ACC112 (cell line): Measurements from ENCODE around the gene GREM1.
A peak's percentile ranks its signal among the peaks of the same experiment; 100 is the strongest.

ENCODE experiments used
- H2AFZ ChIP-seq: fragments of 200-600 bp; sonication (generic); one replicate; pipeline ENCODE4 v1.6.0; 2017; ENCODE audit warnings: antibody characterized with exemption, low read length; ENCODE audit not compliant: unreplicated experiment
- H3K27ac ChIP-seq: fragments of 200-600 bp; sonication (generic); 2 replicates; pipeline ENCODE4 v1.5.1; 2014; ENCODE audit warnings: low read depth, mild to moderate bottlenecking, antibody characterized with exemption, low read length, moderate library complexity
- H3K27me3 ChIP-seq: fragments of 200-600 bp; sonication (generic); 2 replicates; pipeline ENCODE4 v1.6.1; 2014; ENCODE audit warnings: mild to moderate bottlenecking, antibody characterized with exemption, low read length, moderate library complexity, mixed read lengths; ENCODE audit not compliant: insufficient read depth
- H3K36me3 ChIP-seq: fragments of 200-600 bp; sonication (generic); 2 replicates; pipeline ENCODE4 v1.6.1; 2016; ENCODE audit warnings: mild to moderate bottlenecking, antibody characterized with exemption, low read length, moderate library complexity, mixed read lengths; ENCODE audit not compliant: insufficient read depth
- H3K4me1 ChIP-seq: fragments of 200-600 bp; sonication (generic); one replicate; pipeline ENCODE4 v1.6.1; 2016; ENCODE audit warnings: low read length, mixed read lengths; ENCODE audit not compliant: insufficient read depth, unreplicated experiment, control insufficient read depth
- H3K4me3 ChIP-seq: fragments of 200-600 bp; sonication (generic); 2 replicates; pipeline ENCODE4 v1.5.1; 2014; ENCODE audit warnings: mild to moderate bottlenecking, low read depth, low read length
- H3K79me2 ChIP-seq: fragments of 200-600 bp; sonication (generic); one replicate; pipeline ENCODE4 v1.6.0; 2016; ENCODE audit warnings: low read length; ENCODE audit not compliant: control insufficient read depth, unreplicated experiment, insufficient read depth

Gene GREM1

GRCh38 chr15:32717426-32718226, at the start of gene GREM1:
Gene GREM1 (plus strand): TSS chr15:32718004. CDS start chr15:32730691, 12,687 bp downstream.
- Histone ChIP-seq H3K27me3 (no peaks in the 10 kb centered on the region), H3K27ac (peak within 1 kb of the TSS; percentile 60), H3K4me3 (peak within 1 kb of the TSS; percentile 98), H3K4me1 (peaks cover 34% of the 10 kb centered on the region), H3K79me2 (peaks cover 57% of the 10 kb centered on the region), H2AFZ (peak within 1 kb of the TSS; percentile 67), H3K36me3 (peaks cover 29% of the 10 kb centered on the region; the same call in 1 of the 2 replicates)

GRCh38 chr15:32668942-32669341, 48.9 kb upstream of the GREM1 start:
- no peaks in the 10 kb centered on the region for H3K36me3 ChIP-seq
- H2AFZ ChIP-seq, result no peak overlapping the region
- no peaks in the 10 kb centered on the region for H3K27me3 ChIP-seq
- no peak overlapping the region for H3K4me3 ChIP-seq
- no peaks in the 10 kb centered on the region for H3K79me2 ChIP-seq
- no peak overlapping the region for H3K27ac ChIP-seq
- H3K4me1 ChIP-seq, result peaks cover 17% of the 10 kb centered on the region

GRCh38 chr15:32669896-32670611, 47.8 kb upstream of the GREM1 start:
- no peaks in the 10 kb centered on the region for H3K36me3 ChIP-seq
- no peaks in the 10 kb centered on the region for H3K79me2 ChIP-seq
- peak overlapping the region; percentile 8 for H3K4me3 ChIP-seq
- H3K27ac ChIP-seq, result peak overlapping the region; percentile 66
- peaks cover 17% of the 10 kb centered on the region for H3K4me1 ChIP-seq
- H2AFZ ChIP-seq, result peak overlapping the region; percentile 67
- no peaks in the 10 kb centered on the region for H3K27me3 ChIP-seq

GRCh38 chr15:32670623-32671022, 47.2 kb upstream of the GREM1 start:
- H3K4me1 ChIP-seq, result peaks cover 22% of the 10 kb centered on the region
- peak overlapping the region; percentile 66 for H3K27ac ChIP-seq
- H2AFZ ChIP-seq, result peak overlapping the region; percentile 67

GRCh38 chr15:32671339-32672325, 46.2 kb upstream of the GREM1 start:
- H2AFZ ChIP-seq, result no peak overlapping the region
- no peak overlapping the region for H3K27ac ChIP-seq
- no peaks in the 10 kb centered on the region for H3K27me3 ChIP-seq
- no peaks in the 10 kb centered on the region for H3K36me3 ChIP-seq
- no peak overlapping the region for H3K4me3 ChIP-seq
- H3K79me2 ChIP-seq, result no peaks in the 10 kb centered on the region
- H3K4me1 ChIP-seq, result peaks cover 23% of the 10 kb centered on the region

More at GRCh38 chr15:32670623-32671022, 47.2 kb upstream of the GREM1 start:
- H3K79me2 ChIP-seq, result no peaks in the 10 kb centered on the region
- no peaks in the 10 kb centered on the region for H3K27me3 ChIP-seq
- H3K36me3 ChIP-seq, result no peaks in the 10 kb centered on the region
- no peak overlapping the region for H3K4me3 ChIP-seq

GRCh38 chr15:32674681-32675080, 43.1 kb upstream of the GREM1 start:
- Histone ChIP-seq H2AFZ (no peak overlapping the region), H3K79me2 (no peaks in the 10 kb centered on the region), H3K4me1 (peaks cover 28% of the 10 kb centered on the region), H3K4me3 (no peak overlapping the region), H3K36me3 (no peaks in the 10 kb centered on the region), H3K27me3 (no peaks in the 10 kb centered on the region), H3K27ac (no peak overlapping the region)

GRCh38 chr15:32675466-32675865, 42.3 kb upstream of the GREM1 start:
- peaks cover 20% of the 10 kb centered on the region for H3K4me1 ChIP-seq
- H3K27ac ChIP-seq, result no peak overlapping the region
- H3K27me3 ChIP-seq, result no peaks in the 10 kb centered on the region
- no peaks in the 10 kb centered on the region for H3K36me3 ChIP-seq
- H3K79me2 ChIP-seq, result no peaks in the 10 kb centered on the region
- H3K4me3 ChIP-seq, result no peak overlapping the region
- no peak overlapping the region for H2AFZ ChIP-seq

GRCh38 chr15:32676169-32676568, 41.6 kb upstream of the GREM1 start:
- peaks cover 15% of the 10 kb centered on the region for H3K4me1 ChIP-seq
- H3K79me2 ChIP-seq, result no peaks in the 10 kb centered on the region
- no peak overlapping the region for H2AFZ ChIP-seq
- H3K36me3 ChIP-seq, result no peaks in the 10 kb centered on the region
- H3K4me3 ChIP-seq, result no peak overlapping the region
- no peak overlapping the region for H3K27ac ChIP-seq
- no peaks in the 10 kb centered on the region for H3K27me3 ChIP-seq

GRCh38 chr15:32677238-32677750, 40.5 kb upstream of the GREM1 start:
- H3K79me2 ChIP-seq, result no peaks in the 10 kb centered on the region
- H3K27me3 ChIP-seq, result no peaks in the 10 kb centered on the region
- no peak overlapping the region for H3K4me3 ChIP-seq
- H3K36me3 ChIP-seq, result no peaks in the 10 kb centered on the region
- H3K27ac ChIP-seq, result no peak overlapping the region
- H2AFZ ChIP-seq, result peak overlapping the region; percentile 23
- H3K4me1 ChIP-seq, result peaks cover 22% of the 10 kb centered on the region

GRCh38 chr15:32679298-32679690, 38.5 kb upstream of the GREM1 start:
- Histone ChIP-seq H3K4me3 (no peak overlapping the region), H3K36me3 (no peaks in the 10 kb centered on the region), H3K27ac (no peak overlapping the region), H3K27me3 (no peaks in the 10 kb centered on the region), H3K4me1 (peaks cover 42% of the 10 kb centered on the region), H2AFZ (no peak overlapping the region), H3K79me2 (no peaks in the 10 kb centered on the region)
